ENCODE data around the gene PDIA2.
"Not testable (repeated sequence)": the region's sequence is repeated elsewhere in the genome, so short reads cannot be mapped to it uniquely, and the experiment has no call there.

Gene PDIA2

DNA sequence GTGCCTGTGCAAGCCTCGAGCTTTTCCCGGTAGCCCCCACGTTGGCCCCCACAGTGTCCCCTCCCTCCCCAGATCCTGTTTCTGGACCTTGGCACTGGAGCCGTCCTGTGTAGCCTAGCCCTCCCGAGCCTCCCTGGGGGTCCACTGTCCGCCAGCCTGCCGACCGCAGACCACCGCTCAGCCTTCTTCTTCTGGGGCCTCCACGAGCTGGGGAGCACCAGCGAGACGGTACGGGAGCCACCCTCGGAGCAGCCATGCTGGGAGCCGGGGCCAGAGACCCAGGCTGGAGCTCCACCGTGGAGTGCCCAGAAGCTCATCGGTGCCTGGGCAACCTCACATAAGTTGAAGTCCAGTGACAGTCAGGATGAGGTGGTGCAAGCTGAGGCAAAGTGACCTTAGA, 19.0 kb upstream of the PDIA2 start:
- DNase-seq = no peak

DNA sequence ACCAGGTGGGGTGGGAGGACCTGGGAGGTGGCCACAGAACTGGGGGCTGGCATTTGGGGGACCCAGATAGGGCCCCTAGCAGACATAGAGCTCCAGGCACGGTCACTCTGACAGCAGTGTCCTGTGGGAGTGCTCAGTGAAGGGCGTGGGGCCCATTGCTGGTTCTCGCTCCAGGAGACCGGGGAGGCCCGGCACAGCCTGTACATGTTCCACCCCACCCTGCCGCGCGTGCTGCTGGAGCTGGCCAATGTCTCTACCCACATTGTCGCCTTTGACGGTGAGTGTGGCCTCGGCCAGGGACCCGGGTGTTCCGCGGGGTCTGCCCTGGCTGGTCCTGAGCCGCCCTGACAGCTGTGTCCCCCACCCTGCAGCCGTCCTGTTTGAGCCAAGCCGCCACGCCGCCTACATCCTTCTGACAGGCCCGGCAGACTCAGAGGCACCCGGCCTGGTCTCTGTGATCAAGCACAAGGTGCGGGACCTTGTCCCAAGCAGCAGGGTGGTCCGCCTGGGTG, 18.5 kb upstream of the PDIA2 start:
- DNase-seq = no peak

DNA sequence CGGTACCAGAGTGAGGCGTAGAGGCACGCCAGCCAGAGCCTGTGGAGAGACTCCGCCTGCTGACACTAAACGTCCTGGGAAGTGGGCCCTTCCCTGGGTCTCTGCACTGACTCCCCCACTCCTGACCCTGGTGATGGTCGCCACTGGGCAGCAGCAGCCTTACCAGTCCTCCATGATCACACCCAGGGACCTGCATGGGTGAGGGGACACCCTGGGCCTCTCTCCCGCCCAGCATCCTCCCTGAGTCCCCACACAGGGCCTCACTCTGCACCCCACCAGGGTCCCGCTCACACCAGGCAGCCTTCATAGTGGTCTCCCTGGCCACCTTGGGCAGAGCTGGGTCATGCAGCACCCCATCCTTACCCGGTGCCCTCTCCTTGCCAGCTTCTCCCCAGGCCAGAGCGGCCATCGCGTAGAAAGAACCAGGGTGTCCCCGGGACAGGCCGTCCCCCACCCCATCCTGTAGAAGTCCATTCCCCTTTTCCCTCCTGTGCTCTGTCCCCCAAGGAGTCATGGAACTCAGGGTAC, 17.9 kb upstream of the PDIA2 start:
- DNase-seq = no peak

DNA sequence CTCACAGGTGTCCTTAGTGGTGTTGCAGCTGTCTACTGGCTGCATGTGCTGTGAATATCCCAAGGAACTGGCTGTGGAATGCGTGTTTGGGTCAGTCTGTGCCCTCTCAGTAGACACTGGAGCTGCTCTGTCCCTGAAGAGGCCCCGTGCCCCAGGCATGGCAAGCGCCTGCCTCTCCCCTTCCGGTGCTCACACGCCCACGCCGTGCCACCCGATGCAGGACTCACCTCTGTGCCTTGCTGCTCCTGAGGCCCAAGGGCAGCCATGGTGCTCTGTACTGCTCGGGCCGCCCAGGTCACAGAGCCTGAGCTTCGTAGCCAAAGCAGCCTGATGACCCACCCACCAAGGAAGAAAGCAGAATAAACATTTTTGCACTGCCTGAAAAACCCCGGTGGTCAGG, 17.3 kb upstream of the PDIA2 start:
- no peak for DNase-seq

DNA sequence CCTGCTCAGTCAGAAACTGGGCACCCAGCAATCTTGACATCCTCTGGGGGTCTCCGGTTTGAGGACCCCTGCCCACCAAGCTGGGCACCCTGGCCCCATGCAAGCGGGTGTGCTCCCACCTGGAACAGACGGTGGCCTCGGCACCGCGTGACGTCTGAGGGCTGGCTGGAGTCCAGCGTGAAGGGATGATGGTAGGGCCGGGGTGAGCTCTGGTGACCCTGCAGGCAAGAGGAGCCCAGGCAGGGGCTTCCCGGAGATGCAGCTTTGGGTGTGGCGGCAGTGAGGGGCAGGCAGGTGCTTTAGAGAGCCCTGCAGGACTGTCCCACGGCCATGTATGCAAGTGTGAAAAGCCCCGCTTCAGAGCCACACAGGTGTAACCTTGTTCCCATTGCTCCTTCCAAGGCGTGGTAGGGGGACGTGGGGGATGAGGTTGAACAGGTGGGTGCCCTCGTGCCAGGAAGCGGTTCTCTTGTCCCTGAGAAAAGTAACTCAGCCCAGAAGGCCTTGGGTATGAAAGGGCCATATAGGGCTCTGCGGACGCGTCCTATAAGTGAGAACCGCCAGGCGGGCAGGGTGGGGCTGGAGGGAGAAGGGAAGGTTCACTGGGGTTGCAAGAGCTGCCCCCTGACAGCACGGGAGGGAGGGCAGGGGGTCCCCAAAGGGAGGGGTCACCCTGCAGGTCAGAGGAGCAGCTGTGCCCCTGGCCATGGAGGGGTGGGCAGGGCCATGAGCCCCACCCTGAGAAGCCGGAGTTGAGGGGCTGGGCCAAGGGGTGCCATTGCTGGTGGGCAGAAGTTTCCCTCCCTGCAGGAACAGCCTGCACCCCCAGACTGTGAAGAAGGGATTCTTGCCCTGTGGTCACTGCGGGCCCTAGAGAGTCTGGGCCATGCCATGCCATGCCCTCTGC, 16.5 kb upstream of the PDIA2 start:
- DNase-seq = no peak

DNA sequence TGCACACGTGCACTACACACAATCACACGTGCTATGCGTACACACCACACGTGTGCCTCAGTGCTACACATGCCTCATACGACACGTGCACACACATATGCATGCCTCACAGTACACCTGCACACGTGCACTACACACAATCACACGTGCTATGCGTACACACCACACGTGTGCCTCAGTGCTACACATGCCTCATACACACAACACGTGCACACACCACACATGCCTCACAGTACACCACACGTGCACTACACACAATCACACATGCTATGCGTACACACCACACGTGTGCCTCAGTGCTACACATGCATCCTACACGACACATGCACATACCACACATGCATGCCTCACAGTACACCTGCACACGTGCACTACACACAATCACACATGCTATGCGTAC, 15.4 kb upstream of the PDIA2 start:
- not testable (repeated sequence) for DNase-seq

DNA sequence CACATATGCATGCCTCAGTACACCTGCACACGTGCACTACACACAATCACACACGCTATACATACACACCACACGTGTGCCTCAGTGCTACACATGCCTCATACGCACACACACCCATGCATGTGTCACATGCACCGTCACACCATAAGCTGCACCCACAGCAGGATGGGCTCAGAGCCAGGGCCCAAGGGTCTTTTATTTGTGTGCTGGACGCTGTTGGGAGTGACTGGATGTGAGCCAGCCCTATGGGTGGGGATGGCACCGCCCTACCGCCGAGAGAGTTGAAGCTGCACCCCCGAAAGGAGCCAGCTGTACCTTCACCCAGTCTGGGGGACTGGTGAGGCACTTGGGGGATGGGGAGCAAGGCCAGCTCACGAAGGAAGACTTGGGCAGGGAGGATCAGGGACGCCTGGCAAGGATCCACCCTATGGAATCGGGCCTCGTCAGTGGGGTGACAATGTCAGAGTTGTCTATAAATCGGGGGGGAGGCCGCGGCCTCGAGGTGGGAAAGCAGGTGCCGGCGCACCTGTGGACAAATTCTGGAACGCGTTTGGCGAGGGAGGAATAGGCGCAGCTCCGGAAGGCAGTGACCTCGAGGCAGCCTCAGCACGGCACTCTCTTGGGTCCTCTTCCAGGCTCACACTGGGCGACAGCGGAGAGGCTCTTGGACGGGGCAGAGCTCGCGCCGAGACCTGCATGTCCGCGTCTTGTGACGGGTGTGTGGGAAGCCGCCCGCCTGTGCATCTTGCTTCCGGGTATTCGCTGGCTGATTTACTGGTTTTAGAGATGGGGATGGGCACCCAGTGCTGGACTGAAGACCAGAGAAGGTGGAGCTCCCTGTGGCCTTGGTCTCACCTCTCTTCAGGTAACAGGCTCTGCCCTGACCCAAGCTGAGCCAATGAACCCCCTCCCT, 14.6 kb upstream of the PDIA2 start:
- DNase-seq = no peak

DNA sequence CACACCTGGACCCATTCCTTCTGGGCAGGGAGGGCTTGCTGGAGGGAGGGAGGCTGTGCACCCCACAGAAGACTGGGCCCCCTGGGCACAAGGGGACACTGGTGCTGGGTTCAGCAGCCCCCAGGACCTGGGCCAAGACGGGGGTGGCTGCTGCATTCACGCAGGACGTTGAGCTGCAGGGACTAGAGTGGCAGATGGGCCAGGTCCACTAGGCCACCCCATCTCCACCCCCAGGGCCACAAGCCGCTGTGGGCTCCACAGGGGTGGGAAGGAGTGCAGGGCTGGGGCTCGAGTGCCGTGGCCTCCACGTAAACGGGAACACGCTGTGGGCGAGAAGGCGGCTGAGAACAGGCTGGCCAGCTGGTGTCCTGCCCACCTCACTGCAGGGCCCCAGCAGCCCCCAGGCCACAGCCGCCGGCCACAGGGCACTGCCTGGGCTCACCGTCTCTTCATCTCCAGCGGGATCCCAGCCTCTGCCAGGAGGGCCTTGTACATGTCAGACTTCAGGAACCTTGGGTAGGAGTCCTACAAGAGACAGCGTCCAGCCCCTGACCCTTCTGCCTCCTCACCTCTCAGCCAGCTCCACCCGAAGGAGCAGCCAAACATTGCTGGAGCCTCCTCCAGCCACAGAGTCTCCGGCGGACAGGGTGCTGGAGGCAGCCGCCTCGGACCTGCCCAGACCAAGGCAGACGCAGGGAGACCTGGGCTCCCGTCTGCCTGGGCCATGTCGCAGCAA, 13.7 kb upstream of the PDIA2 start:
- no peak for DNase-seq

DNA sequence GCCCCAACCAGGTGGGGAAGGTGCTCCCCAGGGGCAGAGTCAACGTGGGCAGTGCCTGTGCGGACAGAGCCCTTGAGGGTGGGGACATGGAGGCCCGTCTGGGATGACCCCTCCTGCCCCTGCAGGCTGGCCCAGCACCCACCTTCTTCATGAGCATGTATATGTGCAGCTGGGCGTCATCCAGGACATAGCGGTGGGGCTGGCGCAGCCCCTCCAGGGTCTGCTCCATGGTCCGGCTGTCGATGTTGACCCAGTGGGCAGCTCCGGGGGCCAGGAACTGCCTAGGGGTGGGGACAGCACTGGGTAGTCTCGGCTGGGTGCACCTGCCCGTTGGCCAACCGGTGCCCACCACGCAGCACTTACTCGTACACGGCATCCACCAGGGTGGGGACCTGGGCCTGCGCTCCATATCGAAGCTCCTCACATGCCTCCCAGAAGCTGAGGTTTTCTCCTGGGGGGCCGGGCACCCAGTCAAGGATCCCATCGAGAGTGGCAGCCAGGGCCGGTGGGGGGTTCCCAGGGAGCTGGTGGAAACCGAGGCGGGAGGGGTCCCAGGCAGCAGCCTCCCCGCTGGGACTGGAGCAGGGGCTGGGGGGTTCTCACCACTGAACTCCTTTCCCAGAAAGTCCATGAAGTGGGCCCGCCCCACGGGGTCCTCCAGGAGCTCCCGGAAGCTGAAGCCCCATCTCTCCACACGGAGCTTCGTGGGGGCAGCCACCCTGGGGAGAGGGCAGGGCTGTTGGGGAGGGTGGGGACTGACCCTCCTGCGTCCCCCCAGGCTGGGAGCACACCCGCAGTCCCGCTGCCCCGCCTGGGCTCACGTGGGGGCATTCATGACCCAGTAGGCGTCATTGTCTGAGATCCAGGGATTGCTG, 12.3 kb upstream of the PDIA2 start:
- DNase-seq = no peak

DNA sequence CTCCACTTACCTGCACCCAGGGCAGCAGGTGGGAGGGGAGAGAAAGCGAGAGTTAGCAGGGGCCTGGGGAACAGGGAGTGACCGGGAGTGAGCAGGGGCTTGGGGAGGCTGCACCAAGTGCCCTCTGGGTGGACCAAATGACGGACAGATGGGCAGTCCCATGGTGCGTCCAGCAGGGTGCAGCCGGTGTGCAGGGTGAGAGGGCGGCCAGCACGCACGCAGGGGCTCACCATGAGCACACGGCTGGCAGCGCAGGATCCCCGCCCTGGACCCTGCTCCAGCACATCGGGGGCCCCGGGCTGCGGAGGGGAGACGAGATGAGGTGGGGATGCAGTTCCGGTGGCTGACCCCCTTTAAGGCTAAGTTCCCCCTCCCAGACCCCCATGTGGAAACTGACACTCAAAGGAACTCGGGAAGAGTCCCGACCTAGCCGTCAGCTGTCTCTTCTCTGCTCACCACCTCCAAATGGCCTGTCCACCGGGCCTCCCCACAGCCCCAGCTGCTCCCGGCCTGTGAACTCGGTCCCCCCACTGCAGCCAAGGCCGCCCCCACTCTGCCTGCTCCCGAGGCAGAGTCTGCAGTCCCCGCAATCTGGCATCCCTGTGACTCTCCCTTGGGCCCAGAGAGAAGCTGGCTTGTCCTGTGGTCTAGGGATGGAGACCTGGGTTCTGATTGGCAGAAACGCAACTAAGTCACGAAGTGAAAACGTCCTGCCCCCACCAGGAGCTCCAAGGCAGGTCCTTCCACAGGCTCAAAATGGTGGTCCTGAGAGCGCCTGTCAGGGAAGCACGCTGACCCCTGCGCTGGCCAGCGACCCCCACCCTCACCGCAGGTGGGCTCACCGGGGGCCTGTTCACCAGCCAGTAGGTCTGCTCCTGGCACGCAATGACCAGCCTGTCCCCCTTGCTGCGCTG, 10.1 kb upstream of the PDIA2 start:
- DNase-seq = no peak

DNA sequence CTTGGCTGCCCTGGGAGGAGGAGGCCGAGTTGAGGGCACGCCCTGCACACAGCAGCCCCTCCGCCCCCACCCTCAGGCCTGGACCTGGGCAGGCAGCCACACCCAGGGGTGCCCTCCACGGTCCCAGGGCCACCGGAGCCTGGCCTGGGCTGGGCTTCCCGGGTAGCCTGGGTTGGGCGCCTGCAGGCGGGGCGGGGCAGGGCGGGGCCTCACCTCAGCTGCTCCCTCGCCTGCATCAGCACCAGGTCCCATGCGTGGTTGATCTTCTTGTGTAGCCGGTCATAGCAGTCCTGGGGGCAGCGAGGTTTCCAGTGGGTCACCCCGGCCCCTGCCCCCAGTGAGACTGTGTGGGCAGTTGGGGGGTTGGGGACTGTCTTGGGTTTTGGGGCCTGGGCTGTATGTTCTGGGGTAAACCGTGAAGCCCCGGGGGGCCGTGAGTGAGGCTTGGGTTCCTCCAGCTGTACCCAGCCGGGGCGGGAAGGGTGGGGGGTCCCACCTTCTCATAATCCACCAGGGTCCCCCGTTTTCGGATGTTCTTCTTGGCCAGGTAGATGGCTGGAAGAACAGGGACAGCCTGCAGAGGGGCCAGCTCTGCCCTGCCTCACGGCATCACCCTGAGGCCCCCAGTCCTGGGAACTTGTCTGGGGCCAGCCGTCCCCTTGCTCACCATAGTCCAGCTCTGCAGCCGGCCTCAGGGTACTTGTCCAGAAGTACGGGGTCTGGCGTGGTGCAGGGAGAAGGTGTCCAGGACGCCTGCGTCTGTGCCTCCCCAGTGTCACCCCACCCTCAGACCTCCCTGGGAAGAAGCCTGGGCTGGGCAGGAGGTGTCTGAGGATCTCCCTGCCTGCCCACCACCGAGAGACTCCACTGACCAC, 9.2 kb upstream of the PDIA2 start:
- no peak for DNase-seq

DNA sequence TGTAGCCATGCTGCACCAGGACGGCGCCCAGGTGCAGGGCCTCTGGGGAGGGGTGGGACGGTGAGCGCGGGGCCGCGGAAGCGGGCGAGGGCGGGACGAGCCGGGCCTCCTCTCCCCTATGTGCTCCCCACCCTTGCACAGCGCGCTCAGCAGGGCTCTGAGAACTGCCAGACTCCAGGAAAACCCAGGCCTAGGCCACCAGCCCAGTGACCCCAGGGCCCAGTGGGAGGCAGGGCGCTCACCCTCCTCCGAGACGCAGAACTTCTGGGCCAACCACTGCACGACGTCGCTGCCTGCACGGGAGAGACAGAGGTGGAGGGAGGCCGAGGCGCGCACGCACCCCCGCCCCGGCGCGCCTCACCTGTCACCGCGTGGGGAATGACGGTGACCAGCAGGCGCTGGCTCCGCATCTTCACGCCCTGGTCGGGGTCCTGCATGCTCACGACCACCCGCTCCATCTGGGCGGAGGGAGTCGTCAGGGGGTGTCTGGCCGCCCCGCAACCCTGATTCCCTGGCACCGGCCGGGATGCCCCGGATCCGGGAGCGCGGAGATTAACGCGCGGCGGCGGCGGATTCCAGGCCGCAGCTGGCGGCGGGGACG, 7.8 kb upstream of the PDIA2 start:
- DNase-seq = no peak

DNA sequence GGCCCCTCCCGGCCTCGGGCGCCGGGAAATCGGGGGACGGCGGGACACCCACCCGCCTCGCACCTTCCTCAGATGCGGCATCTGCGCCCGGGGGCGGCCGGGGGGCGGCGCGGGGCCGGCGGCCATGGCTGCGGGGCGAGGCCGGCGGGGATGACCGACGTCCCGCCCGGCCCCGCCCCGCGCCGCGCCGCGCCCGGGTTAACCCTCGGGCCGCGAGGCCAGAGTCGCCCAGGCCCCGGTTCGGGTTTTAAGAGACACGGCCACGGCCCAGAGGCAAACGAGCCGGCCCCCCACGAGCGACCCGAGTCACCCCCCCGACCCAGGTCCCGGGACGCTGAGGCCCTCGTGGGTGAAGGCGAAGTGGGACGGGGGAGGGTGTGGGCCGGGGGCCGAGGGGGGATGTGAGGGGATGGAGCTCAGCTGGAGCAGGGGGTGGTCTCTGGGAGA, 7.2 kb upstream of the PDIA2 start, which contains the start of gene RGS11:
RGS11 (minus strand) TSS at position 159 of the 447 bp plus-strand sequence; CDS start at position 126, 33 bp downstream.
- no peak for DNase-seq

DNA sequence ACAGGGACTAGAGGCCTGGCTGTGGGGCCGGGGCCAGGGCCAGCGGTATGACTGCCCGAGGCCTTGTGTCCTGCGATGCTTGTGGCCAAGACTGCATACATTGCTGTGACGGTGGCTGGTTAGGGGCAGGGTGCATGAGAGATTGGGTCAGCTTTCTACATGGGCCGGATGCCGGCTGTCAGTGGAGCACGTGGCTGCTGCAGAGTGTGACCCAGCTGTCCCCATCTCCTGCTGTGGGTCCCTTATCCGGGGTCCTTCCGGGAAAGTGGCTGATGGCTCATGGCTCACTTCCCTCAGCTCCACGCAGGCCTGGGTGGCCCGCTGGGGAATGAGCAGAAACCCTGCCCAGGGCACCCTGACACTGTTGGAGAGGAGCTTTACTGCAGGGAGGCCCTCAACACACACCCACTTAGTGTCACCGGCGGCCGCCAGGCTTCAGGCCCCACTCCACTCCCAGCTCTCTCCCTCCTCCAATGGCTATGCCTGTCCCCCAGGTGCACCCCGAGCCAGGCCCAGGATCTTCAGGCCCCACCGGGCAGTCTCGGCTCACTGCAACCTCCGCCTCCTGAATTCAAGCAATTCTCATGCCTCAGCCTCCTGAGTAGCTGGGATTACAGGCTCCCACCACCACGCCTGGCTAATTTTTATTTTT, 6.4 kb upstream of the PDIA2 start:
- no peak for DNase-seq

DNA sequence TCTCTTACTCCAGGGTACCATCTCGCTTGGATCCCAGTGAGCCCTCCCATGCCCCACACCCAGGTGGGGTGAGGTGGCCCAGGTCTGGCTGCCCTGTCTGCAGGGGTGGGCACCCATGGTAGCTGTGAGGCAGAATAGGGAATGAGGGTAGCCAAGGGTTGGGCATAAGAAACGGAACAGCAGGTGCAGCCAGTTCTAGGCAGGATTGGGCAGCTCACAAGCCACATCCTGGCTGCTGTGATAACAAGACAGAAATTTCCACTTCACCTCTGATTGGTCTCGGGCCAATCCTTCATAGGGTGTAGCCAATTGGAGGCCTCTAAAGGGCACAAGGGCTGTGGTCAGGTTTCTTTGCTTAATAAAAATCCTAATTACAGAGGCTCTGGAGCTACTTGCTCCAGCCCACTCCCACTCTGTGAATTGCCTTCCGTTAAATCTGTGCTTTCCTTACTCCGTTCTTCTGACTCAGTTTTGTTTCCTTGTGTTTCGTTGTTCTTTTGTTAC, 4.0 kb upstream of the PDIA2 start:
- peak; percentile 62 for DNase-seq

DNA sequence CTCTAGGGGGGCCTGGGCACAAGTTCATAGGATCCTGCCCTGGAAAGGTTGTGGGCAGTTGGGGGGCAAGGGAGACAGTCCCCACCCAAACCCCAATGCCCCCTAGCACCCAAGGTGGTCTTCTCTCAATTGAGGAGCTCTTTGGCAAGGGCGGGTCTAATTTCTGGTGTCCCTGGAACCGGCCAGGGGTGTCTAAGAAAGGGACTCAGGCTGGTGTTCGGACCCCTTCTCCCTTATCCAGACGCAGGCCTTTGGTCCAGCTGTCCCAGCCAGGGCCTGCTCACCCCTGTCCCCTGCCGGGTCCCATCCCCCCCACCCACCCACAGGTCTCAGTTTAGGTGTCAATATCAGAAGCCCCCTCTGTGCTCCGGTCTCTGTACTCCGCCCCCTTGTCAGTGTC, 3.4 kb upstream of the PDIA2 start:
- no peak for DNase-seq

DNA sequence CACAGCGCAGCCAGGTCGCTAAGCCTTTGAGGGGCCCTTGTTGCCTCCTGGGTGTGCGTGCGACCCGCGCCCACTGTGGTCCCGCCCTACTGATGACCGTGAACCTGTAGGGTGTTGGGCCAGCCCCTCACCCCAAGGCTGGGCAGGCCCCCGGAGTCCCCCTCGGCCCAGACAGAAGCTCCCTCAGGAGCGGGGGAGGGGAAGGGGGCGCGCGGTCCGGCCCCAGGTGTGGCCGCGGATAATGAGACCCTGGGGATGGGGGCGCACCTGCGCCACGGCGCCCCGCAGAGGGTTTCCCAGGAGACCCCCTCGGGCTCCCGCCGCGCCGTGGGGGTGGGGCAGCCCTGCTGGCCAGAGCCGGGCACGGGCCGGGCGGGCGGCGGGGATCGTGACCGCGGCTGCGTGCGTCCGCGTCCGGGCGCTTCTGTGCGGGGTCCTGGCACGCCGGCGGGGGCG, 2.9 kb upstream of the PDIA2 start:
- DNase-seq = no peak

DNA sequence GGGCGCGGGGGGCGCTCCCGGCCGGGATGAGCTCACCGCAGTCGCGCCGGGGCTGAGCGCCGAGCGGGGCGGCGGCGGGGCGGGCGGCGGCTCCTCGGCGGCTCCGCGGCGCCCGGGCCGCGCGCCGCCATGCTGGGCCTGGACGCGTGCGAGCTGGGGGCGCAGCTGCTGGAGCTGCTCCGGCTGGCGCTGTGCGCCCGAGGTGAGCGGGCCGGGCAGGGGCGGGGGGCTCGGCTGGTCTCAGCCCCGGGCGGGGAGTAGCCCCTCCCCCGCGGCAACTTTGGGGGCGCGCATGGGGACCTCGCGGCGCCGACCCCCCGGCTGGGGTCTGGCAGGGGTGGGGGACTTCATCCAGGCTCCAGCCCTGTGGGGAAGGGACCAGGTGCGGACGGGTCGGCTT, 2.4 kb upstream of the PDIA2 start, which contains the start of gene ARHGDIG:
ARHGDIG (plus strand) TSS at position 40 of the 400 bp plus-strand sequence; CDS start at position 130, 90 bp downstream.
- no peak for DNase-seq
